HepG2 (cell line): ENCODE data around the gene CFAP73. TPM values are rescaled to one million over a fixed set of nuclear protein-coding genes. Genes with fewer than 3 reads are reported as not detected.

ENCODE experiments used
- ATAC-seq: fragments of 200-7000 bp; cut with Tn5 transposase; 3 replicates; pipeline ENCODE4 v1.9.1; 2020; ENCODE audit warnings: mild to moderate bottlenecking, moderate library complexity
- BruUV-seq: library from RNA; stranded (reverse); fragments of 400-500 nt; replicated peaks from 2 replicates; lab custom pipeline; 2021; lab: Mats Ljungman, UMichigan
- CTCF ChIA-PET: fragments of 300-600 bp; formaldehyde crosslinking; extraction: SDS; loops from one replicate; lab custom pipeline; 2021; ENCODE audit warnings: low total read pairs, inconsistent platforms, low intra/inter-chr PET ratio; lab: Yijun Ruan, JAX
- POLR2A ChIA-PET: fragments of 350-600 bp; sonication (Branson Sonifier 250); formaldehyde crosslinking; loops from one replicate; lab custom pipeline; 2020; ENCODE audit warnings: antibody characterized with exemption, inconsistent platforms; lab: Yijun Ruan, JAX
- DNase-seq: peaks from one replicate; pipeline ENCODE4 v3.0.0-alpha.2; 2015; ENCODE audit warnings: low spot score
- FAIRE-seq: peaks from 3 replicates; lab custom pipeline; 2011; peaks lifted over from hg19 to GRCh38; lab: Jason Lieb, UNC
- H2AFZ ChIP-seq: one replicate; pipeline ENCODE4 v1.6.1; 2011; ENCODE audit warnings: low read length, inconsistent platforms
- H3K27ac ChIP-seq: fragments of 300-600 bp; 3 replicates; pipeline ENCODE4 v1.8.0; 2011; ENCODE audit warnings: mixed run types, mild to moderate bottlenecking, mixed read lengths, low read length, inconsistent platforms; ENCODE audit not compliant: insufficient read depth; ENCODE audit errors: extremely low read length
- H3K27me3 ChIP-seq, 2 experiments: fragments of 200-600 bp in 1 of 2; 2 replicates in 1 of 2; 3 replicates in 1 of 2; pipeline versions ENCODE4 v1.6.0 to v1.8.0; 2011; ENCODE audit warnings: low read length in 2 of 2, mild to moderate bottlenecking in 2 of 2, moderate library complexity in 2 of 2, inconsistent platforms in 1 of 2; ENCODE audit not compliant: insufficient read depth in 2 of 2, control insufficient read depth in 1 of 2
- H3K36me3 ChIP-seq, 2 experiments: fragments of 200-600 bp in 1 of 2; replicated peaks in 1 of 2; 2 replicates in 1 of 2; 3 replicates in 1 of 2; pipeline versions ENCODE4 v1.5.1 to v1.8.0; 2011; ENCODE audit warnings: low read length in 2 of 2, inconsistent platforms in 1 of 2; ENCODE audit not compliant: insufficient read depth in 2 of 2, control insufficient read depth in 1 of 2
- H3K4me1 ChIP-seq: 2 replicates; pipeline ENCODE4 v1.5.1; 2012; ENCODE audit warnings: low read length, inconsistent platforms; ENCODE audit not compliant: insufficient read depth
- H3K4me2 ChIP-seq: 2 replicates; pipeline ENCODE4 v1.6.0; 2011; ENCODE audit warnings: low read depth, low read length, inconsistent platforms
- H3K4me3 ChIP-seq, 3 experiments: fragments of 200-600 bp in 1 of 3; sonication (generic), shearing (Covaris generic) in 1 of 3; replicated peaks in 1 of 3; 2 replicates each; pipeline ENCODE4 v1.5.1; 2011 to 2016; ENCODE audit warnings: low read length in 3 of 3, inconsistent platforms in 2 of 3, low read depth in 2 of 3, mild to moderate bottlenecking in 2 of 3, control low read depth in 1 of 3, mixed read lengths in 1 of 3; ENCODE audit not compliant: insufficient read depth in 1 of 3
- H3K79me2 ChIP-seq: one replicate; pipeline ENCODE4 v1.6.1; 2011; ENCODE audit warnings: low read length, inconsistent platforms; ENCODE audit not compliant: insufficient read depth
- H3K9ac ChIP-seq: 2 replicates; pipeline ENCODE4 v1.6.0; 2011; ENCODE audit warnings: mild to moderate bottlenecking, low read depth, low read length, inconsistent platforms; ENCODE audit not compliant: insufficient read depth
- H3K9me3 ChIP-seq: 2 replicates; pipeline ENCODE4 v1.5.1; 2012; ENCODE audit warnings: mild to moderate bottlenecking, low read length
- H4K20me1 ChIP-seq: 2 replicates; pipeline ENCODE4 v1.6.0; 2011; ENCODE audit warnings: inconsistent platforms, mild to moderate bottlenecking, low read length, moderate library complexity; ENCODE audit not compliant: insufficient read depth
- ATF7-NPFF ChIP-seq: sonication (generic); formaldehyde crosslinking; IDR thresholded peaks from 2 replicates; pipeline ENCODE4 v1.8.1; 2023; ENCODE audit warnings: mild to moderate bottlenecking, low read depth, missing genetic modification reagents, moderate library complexity
- CENPBD1 ChIP-seq: sonication (generic); formaldehyde crosslinking; IDR thresholded peaks from 2 replicates; pipeline ENCODE4 v1.8.0; 2022; ENCODE audit warnings: missing genetic modification reagents, low read depth, mild to moderate bottlenecking, borderline replicate concordance
- CSRNP1 ChIP-seq: sonication (generic); formaldehyde crosslinking; IDR thresholded peaks from 2 replicates; pipeline ENCODE4 v1.8.1; 2023; ENCODE audit warnings: mild to moderate bottlenecking, missing genetic modification reagents
- HMGXB4 ChIP-seq, 2 experiments: sonication (generic) in 1 of 2; formaldehyde crosslinking in 1 of 2; IDR thresholded peaks; 2 replicates each; pipeline versions ENCODE4 v1.4.0 to v1.6.1; 2018 to 2020; ENCODE audit warnings: missing genetic modification reagents in 2 of 2, borderline replicate concordance in 1 of 2, low read depth in 1 of 2, mild to moderate bottlenecking in 1 of 2, missing biosample characterization in 1 of 2
- MLX ChIP-seq: IDR thresholded peaks from 2 replicates; pipeline ENCODE4 v1.6.1; 2016
- NFKB2 ChIP-seq: sonication (generic); formaldehyde crosslinking; IDR thresholded peaks from 2 replicates; pipeline ENCODE4 v1.4.0; 2020; ENCODE audit warnings: missing genetic modification reagents, borderline replicate concordance
- NR2F1 ChIP-seq, 2 experiments: fragments of 450-650 bp in 1 of 2; formaldehyde crosslinking in 1 of 2; IDR thresholded peaks; 2 replicates each; pipeline versions ENCODE4 v1.5.0 to v1.6.1; 2016 to 2020; ENCODE audit warnings: mild to moderate bottlenecking in 1 of 2, missing compliant biosample characterization in 1 of 2, missing genetic modification reagents in 1 of 2, moderate library complexity in 1 of 2
- RFX5 ChIP-seq: IDR thresholded peaks from 2 replicates; pipeline ENCODE4 v1.6.1; 2011; ENCODE audit warnings: low read depth, low read length, improper control_type of control experiment
- SOX6 ChIP-seq, 2 experiments: fragments of 450-650 bp in 1 of 2; sonication (generic) in 1 of 2; formaldehyde crosslinking in 1 of 2; IDR thresholded peaks; 2 replicates each; pipeline versions ENCODE4 v1.4.0 to v1.6.1; 2017 to 2020; ENCODE audit warnings: antibody characterized with exemption in 1 of 2, mild to moderate bottlenecking in 1 of 2, missing genetic modification reagents in 1 of 2
- WIZ ChIP-seq: sonication (generic); formaldehyde crosslinking; IDR thresholded peaks from 2 replicates; pipeline ENCODE4 v1.5.1; 2020; ENCODE audit warnings: mild to moderate bottlenecking, missing genetic modification reagents
- ZBED4 ChIP-seq: sonication (generic); formaldehyde crosslinking; IDR thresholded peaks from 2 replicates; pipeline ENCODE4 v1.4.0; 2020; ENCODE audit warnings: missing genetic modification reagents, borderline replicate concordance
- ZKSCAN8 ChIP-seq: IDR thresholded peaks from 2 replicates; pipeline ENCODE4 v1.6.1; 2016; ENCODE audit warnings: borderline replicate concordance, missing genetic modification reagents, missing compliant biosample characterization
- ZMYM2 ChIP-seq: sonication (generic); formaldehyde crosslinking; IDR thresholded peaks from 2 replicates; pipeline ENCODE4 v1.8.0; 2022; ENCODE audit warnings: mild to moderate bottlenecking, missing genetic modification reagents
- ZNF850 ChIP-seq: sonication (generic); formaldehyde crosslinking; conservative IDR thresholded peaks from 2 replicates; pipeline ENCODE4 v1.9.0; 2021; ENCODE audit warnings: mild to moderate bottlenecking, missing genetic modification reagents
- WGBS: methylation state at CpG from one replicate; pipeline ENCODE4 v1.1.6; 2017; ENCODE audit warnings: low lambda C conversion rate; 5-methylcytosine and 5-hydroxymethylcytosine counted together
- in situ Hi-C: cut with HindIII; loops from 2 replicates; pipeline ENCODE4 v1.10.0; 2017; ENCODE audit warnings: low pct_unique_long_range_greater_than_20kb; ENCODE audit not compliant: extremely low pct_ligation_motif_present
- intact Hi-C: fragments of 100-400 bp; cut with micrococcal nuclease; formaldehyde crosslinking; loops from one replicate; pipeline ENCODE4 v1.10.0; 2022; ENCODE audit not compliant: unreplicated experiment
- polyA plus RNA-seq, 8 experiments: library from polyadenylated mRNA; depleted of rRNA in 3 of 8; stranded (reverse) in 7 of 8; unstranded in 1 of 8; fragments of >200 nt; fragmentation: Illumina TruSeq in 4 of 8; extraction: Trizol in 4 of 8; gene quantifications; 2 replicates each; pipeline versions ENCODE4 v1.2.1 to v1.2.3, GENCODE V29; 2011 to 2016; ENCODE audit warnings: low read depth in 4 of 8, missing spikeins in 1 of 8, mixed read lengths in 1 of 8; ENCODE audit not compliant: insufficient read depth in 1 of 8
- total RNA-seq, 5 experiments: library from RNA; depleted of rRNA; stranded (reverse); fragments of >200 nt; fragmentation: Illumina TruSeq; extraction: Trizol; gene quantifications; 2 replicates each; pipeline ENCODE4 v1.2.3, GENCODE V29; 2016; ENCODE audit warnings: low read depth in 1 of 5

Gene CFAP73
- total and polyA plus RNA-seq, 2 of the 13 experiments (the other 11 are each of a cell fraction or from before 2014, with no cell fraction given) = not detected

GRCh38 chr12:113131556-113131955, 18.0 kb upstream of the CFAP73 start (continued):
- TF ChIP-seq HMGXB4 (CRISPR knock-in tag; IDR thresholded peaks at IDR 0.05; ENCODE audit: borderline replicate concordance in 1 of 2, low read depth in 1 of 2) = no peak
- no peak for TF ChIP-seq MLX (CRISPR knock-in tag)

GRCh38 chr12:113133036-113133435, 16.5 kb upstream of the CFAP73 start:
- DNase-seq = no peak
- ChIA-PET CTCF (no interaction called here), POLR2A (no interaction called here)
- 2% methylated on average over 5 of the region's 6 CpGs for WGBS
- Histone ChIP-seq H3K4me3 (no peak overlapping the region), H3K27me3 (peaks cover 0 to 4% of the 10 kb centered on the region in 2 experiments; a peak in 1 of 5 replicates), H3K4me1 (no peaks in the 10 kb centered on the region), H4K20me1 (no peaks in the 10 kb centered on the region), H3K9me3 (no peaks in the 10 kb centered on the region), H3K4me2 (no peak overlapping the region), H3K79me2 (no peaks in the 10 kb centered on the region), H3K9ac (no peak overlapping the region), H2AFZ (no peak overlapping the region), H3K36me3 (no peaks in the 10 kb centered on the region), H3K27ac (no peak overlapping the region)
- FAIRE-seq = no peak
- ATAC-seq = no peak
- BruUV-seq = no TSS peak
- intact Hi-C loops = no loop called here
- in situ Hi-C loops = no loop called here
- no peak for TF ChIP-seq ATF7-NPFF (CRISPR knock-in tag)
- no peak for TF ChIP-seq SOX6 (IDR thresholded peaks at IDR 0.05)
- TF ChIP-seq SOX6 (CRISPR knock-in tag; IDR thresholded peaks at IDR 0.05) = no peak
- no peak for TF ChIP-seq NR2F1 (CRISPR knock-in tag; IDR thresholded peaks at IDR 0.05)
- TF ChIP-seq ZMYM2 (CRISPR knock-in tag) = no peak
- no peak for TF ChIP-seq CSRNP1 (CRISPR knock-in tag)
- no peak for TF ChIP-seq WIZ (CRISPR knock-in tag)
- TF ChIP-seq ZNF850 (CRISPR knock-in tag) = no peak
- no peak for TF ChIP-seq ZBED4 (CRISPR knock-in tag)
- no peak for TF ChIP-seq NFKB2
- TF ChIP-seq RFX5 = no peak
- TF ChIP-seq CENPBD1 (CRISPR knock-in tag) = no peak
- TF ChIP-seq ZKSCAN8 (CRISPR knock-in tag) = no peak
